Measurements from ENCODE around the gene CAMK2A. TPM values are rescaled to one million over a fixed set of nuclear protein-coding genes. Genes with fewer than 3 reads are reported as not detected.

CAMK2A gene
- total and polyA plus RNA-seq, 2 donors (not counting 1 experiment from before 2014, with no cell fraction given): 2.1 to 3.1 TPM

DNA sequence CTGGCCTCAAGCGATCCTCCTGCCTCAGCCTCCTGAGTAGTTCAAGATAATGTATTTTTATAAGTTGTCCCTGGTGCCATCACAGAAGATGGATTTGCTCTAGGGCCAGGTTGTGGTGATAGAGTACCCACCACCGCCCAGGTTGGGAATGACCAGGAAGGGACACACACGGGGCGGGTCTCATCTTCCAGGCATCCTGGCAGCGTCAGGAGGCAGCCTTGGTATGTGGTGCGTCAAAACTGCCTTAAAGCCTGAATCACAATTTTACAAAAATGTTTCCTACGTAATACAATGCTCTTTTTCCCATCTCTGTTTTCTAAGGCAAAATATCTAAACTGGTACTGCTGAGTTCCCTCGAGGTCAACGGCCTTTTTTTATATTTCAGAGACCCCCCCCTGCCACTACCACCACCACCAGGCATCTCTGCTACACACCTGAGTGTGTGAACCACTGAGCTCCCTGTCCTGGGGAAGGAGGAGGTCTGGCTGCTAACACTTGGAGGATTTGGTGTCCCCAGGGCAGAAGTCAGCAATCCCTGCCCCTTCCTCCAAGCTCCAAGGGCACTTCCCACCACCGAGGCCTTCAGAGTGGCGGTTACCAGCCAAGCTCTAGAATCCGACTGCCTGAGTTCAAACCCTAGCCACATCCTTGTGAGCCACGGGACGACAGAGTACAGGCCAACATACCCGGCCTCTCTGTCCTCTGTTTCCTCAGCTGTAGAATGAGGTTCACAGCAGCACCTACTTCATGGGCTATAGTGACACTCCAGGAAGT, 52.4 kb downstream of the CAMK2A start:
- TF ChIP-seq, protein P1, sequence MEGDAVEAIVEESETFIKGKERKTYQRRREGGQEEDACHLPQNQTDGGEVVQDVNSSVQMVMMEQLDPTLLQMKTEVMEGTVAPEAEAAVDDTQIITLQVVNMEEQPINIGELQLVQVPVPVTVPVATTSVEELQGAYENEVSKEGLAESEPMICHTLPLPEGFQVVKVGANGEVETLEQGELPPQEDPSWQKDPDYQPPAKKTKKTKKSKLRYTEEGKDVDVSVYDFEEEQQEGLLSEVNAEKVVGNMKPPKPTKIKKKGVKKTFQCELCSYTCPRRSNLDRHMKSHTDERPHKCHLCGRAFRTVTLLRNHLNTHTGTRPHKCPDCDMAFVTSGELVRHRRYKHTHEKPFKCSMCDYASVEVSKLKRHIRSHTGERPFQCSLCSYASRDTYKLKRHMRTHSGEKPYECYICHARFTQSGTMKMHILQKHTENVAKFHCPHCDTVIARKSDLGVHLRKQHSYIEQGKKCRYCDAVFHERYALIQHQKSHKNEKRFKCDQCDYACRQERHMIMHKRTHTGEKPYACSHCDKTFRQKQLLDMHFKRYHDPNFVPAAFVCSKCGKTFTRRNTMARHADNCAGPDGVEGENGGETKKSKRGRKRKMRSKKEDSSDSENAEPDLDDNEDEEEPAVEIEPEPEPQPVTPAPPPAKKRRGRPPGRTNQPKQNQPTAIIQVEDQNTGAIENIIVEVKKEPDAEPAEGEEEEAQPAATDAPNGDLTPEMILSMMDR (conservative IDR thresholded peaks at IDR 0.05 in 1 of 2, IDR thresholded peaks at IDR 0.05 in 1 of 2; ENCODE audit: low read depth in 1 of 2, low read length in 2 of 2): no peak
- no peak for TF ChIP-seq EZH2 (IDR thresholded peaks at IDR 0.05; ENCODE audit: low read length, missing control alignments)
- Histone ChIP-seq H4K20me1 (ENCODE audit: control insufficient read depth, extremely low read depth, insufficient read depth, low read length) (no peaks in the 10 kb centered on the region), H3K4me3 (replicated peaks in 1 of 4; ENCODE audit: control extremely low read depth in 1 of 4, insufficient read depth in 1 of 4, low read depth in 3 of 4, low read length in 4 of 4) (no peak overlapping the region), H3K27ac (ENCODE audit: insufficient read depth, low read length) (no peak overlapping the region), H3K79me2 (ENCODE audit: control insufficient read depth, insufficient read depth, low read length) (no peaks in the 10 kb centered on the region), H3K4me1 (ENCODE audit: control insufficient read depth, extremely low read depth, insufficient read depth, low read length) (no peaks in the 10 kb centered on the region), H3K9ac (ENCODE audit: insufficient read depth, low read length) (no peak overlapping the region), H3K36me3 (ENCODE audit: control insufficient read depth, insufficient read depth, low read length) (no peaks in the 10 kb centered on the region), H3K27me3 (ENCODE audit: control insufficient read depth, insufficient read depth, low read length) (no peaks in the 10 kb centered on the region), H3K9me3 (ENCODE audit: control insufficient read depth, insufficient read depth, low read depth, low read length) (no peaks in the 10 kb centered on the region), H2AFZ (ENCODE audit: low read length) (no peak overlapping the region), H3K4me2 (ENCODE audit: extremely low read depth, insufficient read depth, low read length) (no peak overlapping the region)
- DNase-seq (ENCODE audit: low read depth in 2 of 2): no peak

DNA sequence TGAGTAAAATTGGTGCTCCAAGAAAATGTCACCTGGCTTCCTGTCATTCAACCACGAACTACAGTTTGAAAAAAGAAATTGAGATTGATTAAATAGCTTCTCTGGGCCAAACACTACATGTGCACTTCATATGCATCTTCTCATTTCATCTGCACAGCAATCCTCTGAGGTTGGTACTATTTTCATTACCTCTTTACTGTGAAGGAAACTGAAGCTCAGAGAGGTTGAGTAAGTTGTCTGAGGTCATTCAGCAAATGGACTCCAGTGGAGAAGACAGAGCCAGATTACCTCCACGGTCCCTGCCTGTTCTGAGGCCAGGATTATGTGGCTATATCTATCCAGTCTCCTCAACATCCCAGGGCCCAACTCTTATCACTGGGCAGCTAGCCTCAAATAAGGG, 53.3 kb downstream of the CAMK2A start:
- Histone ChIP-seq H3K27me3 (ENCODE audit: control insufficient read depth, insufficient read depth, low read length) (no peaks in the 10 kb centered on the region), H3K36me3 (ENCODE audit: control insufficient read depth, insufficient read depth, low read length) (no peaks in the 10 kb centered on the region), H3K4me3 (replicated peaks in 1 of 4; ENCODE audit: control extremely low read depth in 1 of 4, insufficient read depth in 1 of 4, low read depth in 3 of 4, low read length in 4 of 4) (no peak overlapping the region), H3K9me3 (ENCODE audit: control insufficient read depth, insufficient read depth, low read depth, low read length) (no peaks in the 10 kb centered on the region), H3K4me1 (ENCODE audit: control insufficient read depth, extremely low read depth, insufficient read depth, low read length) (no peaks in the 10 kb centered on the region), H3K9ac (ENCODE audit: insufficient read depth, low read length) (no peak overlapping the region), H3K4me2 (ENCODE audit: extremely low read depth, insufficient read depth, low read length) (no peak overlapping the region), H3K79me2 (ENCODE audit: control insufficient read depth, insufficient read depth, low read length) (no peaks in the 10 kb centered on the region), H3K27ac (ENCODE audit: insufficient read depth, low read length) (no peak overlapping the region), H4K20me1 (ENCODE audit: control insufficient read depth, extremely low read depth, insufficient read depth, low read length) (no peaks in the 10 kb centered on the region), H2AFZ (ENCODE audit: low read length) (no peak overlapping the region)
- TF ChIP-seq, protein P1 (conservative IDR thresholded peaks at IDR 0.05 in 1 of 2, IDR thresholded peaks at IDR 0.05 in 1 of 2; ENCODE audit: low read depth in 1 of 2, low read length in 2 of 2): no peak
- no peak for TF ChIP-seq EZH2 (IDR thresholded peaks at IDR 0.05; ENCODE audit: low read length, missing control alignments)
- DNase-seq (ENCODE audit: low read depth in 2 of 2): no peak

DNA sequence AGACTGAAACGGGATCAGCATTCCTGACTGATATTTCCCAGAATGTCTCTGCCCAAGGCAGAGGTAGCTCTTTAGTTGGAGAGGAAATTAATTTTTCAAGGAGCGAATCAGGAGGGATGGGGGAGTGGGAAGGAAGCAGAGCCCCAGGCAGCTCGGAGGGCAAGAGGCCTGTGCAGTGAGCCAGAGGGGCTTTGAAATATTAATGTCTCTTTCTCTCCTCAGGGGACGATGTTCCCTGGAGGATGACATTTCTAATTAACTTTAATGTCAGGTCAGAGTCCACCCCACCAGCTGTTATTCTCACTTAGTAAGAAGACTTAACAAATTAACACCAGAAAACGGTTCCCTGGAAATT, 54.1 kb downstream of the CAMK2A start:
- no peaks in the 10 kb centered on the region for H3K27me3 ChIP-seq (ENCODE audit: control insufficient read depth, insufficient read depth, low read length)
- no peak overlapping the region for H3K4me2 ChIP-seq (ENCODE audit: extremely low read depth, insufficient read depth, low read length)
- no peak overlapping the region for H3K4me3 ChIP-seq (replicated peaks in 1 of 4; ENCODE audit: control extremely low read depth in 1 of 4, insufficient read depth in 1 of 4, low read depth in 3 of 4, low read length in 4 of 4)
- no peaks in the 10 kb centered on the region for H3K4me1 ChIP-seq (ENCODE audit: control insufficient read depth, extremely low read depth, insufficient read depth, low read length)
- DNase-seq (ENCODE audit: low read depth in 2 of 2): no peak
- H4K20me1 ChIP-seq (ENCODE audit: control insufficient read depth, extremely low read depth, insufficient read depth, low read length): no peaks in the 10 kb centered on the region
- H2AFZ ChIP-seq (ENCODE audit: low read length): no peak overlapping the region
- H3K9ac ChIP-seq (ENCODE audit: insufficient read depth, low read length): no peak overlapping the region
- H3K36me3 ChIP-seq (ENCODE audit: control insufficient read depth, insufficient read depth, low read length): no peaks in the 10 kb centered on the region
- no peaks in the 10 kb centered on the region for H3K9me3 ChIP-seq (ENCODE audit: control insufficient read depth, insufficient read depth, low read depth, low read length)
- H3K79me2 ChIP-seq (ENCODE audit: control insufficient read depth, insufficient read depth, low read length): no peaks in the 10 kb centered on the region
- no peak for TF ChIP-seq EZH2 (IDR thresholded peaks at IDR 0.05; ENCODE audit: low read length, missing control alignments)
- TF ChIP-seq, protein P1 (conservative IDR thresholded peaks at IDR 0.05 in 1 of 2, IDR thresholded peaks at IDR 0.05 in 1 of 2; ENCODE audit: low read depth in 1 of 2, low read length in 2 of 2): no peak
- H3K27ac ChIP-seq (ENCODE audit: insufficient read depth, low read length): no peak overlapping the region

Data from fibroblast of lung (primary cell).